ENCODE measurements around the gene TMEM225B. TPM values are rescaled to one million over a fixed set of nuclear protein-coding genes. Genes with fewer than 3 reads are reported as not detected.
"Not testable (repeated sequence)": the region's sequence is repeated elsewhere in the genome, so short reads cannot be mapped to it uniquely, and the experiment has no call there.

The TMEM225B gene
- total and polyA plus RNA-seq, 4 donors = 0.10 to 0.28 (median 0.17) TPM; not detected in 1

DNA sequence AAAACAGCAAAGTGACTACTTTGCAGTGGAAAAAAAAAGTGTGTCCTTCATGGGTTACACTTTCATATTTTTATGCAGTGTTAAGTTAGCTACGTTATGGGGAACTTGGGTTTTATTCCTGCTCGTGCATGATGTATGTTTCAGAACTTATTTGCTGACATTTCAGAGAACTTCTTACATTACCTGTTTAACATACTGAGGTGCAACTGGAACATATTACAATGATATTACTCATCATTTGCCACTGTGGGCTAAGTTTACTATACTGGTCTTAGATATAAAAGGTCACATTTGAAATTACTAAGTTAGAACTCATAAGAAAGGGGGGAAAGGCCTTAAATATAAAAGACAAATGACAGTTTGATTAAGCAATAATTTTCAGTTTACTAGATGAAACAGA is 39.3 kb downstream of the TMEM225B start:
- H3K9ac ChIP-seq (ENCODE audit: low read depth in 1 of 2, low read length in 2 of 2); DNase-seq (ENCODE audit: low spot score); H3K4me3 ChIP-seq (ENCODE audit: low read depth in 1 of 3, low read length in 3 of 3); H3K4me1 ChIP-seq (ENCODE audit: control insufficient read depth in 4 of 4, insufficient read depth in 4 of 4, low read length in 3 of 4); H3K27me3 ChIP-seq (ENCODE audit: control insufficient read depth in 4 of 4, insufficient read depth in 4 of 4, low read length in 3 of 4); H3K36me3 ChIP-seq (ENCODE audit: control insufficient read depth in 4 of 4, insufficient read depth in 3 of 4, low read depth in 1 of 4, low read length in 3 of 4); H3K9me3 ChIP-seq (ENCODE audit: control insufficient read depth in 4 of 4, low read length in 3 of 4); H3K27ac ChIP-seq (ENCODE audit: low read depth in 1 of 2, low read length in 2 of 2): not testable (repeated sequence)
- 87% methylated on average over 2 of the region's 2 CpGs for whole genome bisulfite sequencing

DNA sequence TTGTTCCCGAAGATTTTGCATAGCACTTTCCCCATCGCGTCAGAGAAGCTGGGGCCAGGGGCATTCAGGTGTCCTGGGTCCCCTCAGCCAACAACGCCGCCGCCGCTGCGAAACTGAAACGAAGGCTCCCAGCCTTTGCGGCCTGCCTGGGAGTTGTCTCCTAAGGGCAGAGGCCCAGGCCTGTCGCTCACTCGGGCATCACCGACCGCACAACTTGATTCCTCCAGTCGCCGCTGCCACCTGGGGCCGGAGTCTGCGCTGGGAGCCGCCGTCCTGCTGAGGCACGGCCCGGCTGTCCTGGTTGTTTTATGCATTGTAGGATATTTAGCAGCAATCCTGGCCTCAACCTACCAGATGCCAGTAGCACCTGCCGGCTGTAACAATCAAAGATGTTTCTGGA is 40.7 kb downstream of the TMEM225B start:
- TF ChIP-seq, protein P1, sequence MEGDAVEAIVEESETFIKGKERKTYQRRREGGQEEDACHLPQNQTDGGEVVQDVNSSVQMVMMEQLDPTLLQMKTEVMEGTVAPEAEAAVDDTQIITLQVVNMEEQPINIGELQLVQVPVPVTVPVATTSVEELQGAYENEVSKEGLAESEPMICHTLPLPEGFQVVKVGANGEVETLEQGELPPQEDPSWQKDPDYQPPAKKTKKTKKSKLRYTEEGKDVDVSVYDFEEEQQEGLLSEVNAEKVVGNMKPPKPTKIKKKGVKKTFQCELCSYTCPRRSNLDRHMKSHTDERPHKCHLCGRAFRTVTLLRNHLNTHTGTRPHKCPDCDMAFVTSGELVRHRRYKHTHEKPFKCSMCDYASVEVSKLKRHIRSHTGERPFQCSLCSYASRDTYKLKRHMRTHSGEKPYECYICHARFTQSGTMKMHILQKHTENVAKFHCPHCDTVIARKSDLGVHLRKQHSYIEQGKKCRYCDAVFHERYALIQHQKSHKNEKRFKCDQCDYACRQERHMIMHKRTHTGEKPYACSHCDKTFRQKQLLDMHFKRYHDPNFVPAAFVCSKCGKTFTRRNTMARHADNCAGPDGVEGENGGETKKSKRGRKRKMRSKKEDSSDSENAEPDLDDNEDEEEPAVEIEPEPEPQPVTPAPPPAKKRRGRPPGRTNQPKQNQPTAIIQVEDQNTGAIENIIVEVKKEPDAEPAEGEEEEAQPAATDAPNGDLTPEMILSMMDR (IDR thresholded peaks at IDR 0.05; ENCODE audit: low read depth, low read length, missing input control) = no peak
- TF ChIP-seq, protein P2, sequence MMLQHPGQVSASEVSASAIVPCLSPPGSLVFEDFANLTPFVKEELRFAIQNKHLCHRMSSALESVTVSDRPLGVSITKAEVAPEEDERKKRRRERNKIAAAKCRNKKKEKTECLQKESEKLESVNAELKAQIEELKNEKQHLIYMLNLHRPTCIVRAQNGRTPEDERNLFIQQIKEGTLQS (IDR thresholded peaks at IDR 0.05) = no peak
- TF ChIP-seq EGR1 (IDR thresholded peaks at IDR 0.05; ENCODE audit: low read depth in 2 of 2) = no peak
- Histone ChIP-seq H3K9me3 (ENCODE audit: control insufficient read depth in 4 of 4, low read length in 3 of 4) (no peaks in the 10 kb centered on the region), H3K4me3 (ENCODE audit: low read depth in 1 of 3, low read length in 3 of 3) (no peak overlapping the region), H3K9ac (ENCODE audit: low read depth in 1 of 2, low read length in 2 of 2) (no peak overlapping the region), H3K27ac (ENCODE audit: low read depth in 1 of 2, low read length in 2 of 2) (no peak overlapping the region), H3K27me3 (ENCODE audit: control insufficient read depth in 4 of 4, insufficient read depth in 4 of 4, low read length in 3 of 4) (no peaks in the 10 kb centered on the region), H3K4me1 (ENCODE audit: control insufficient read depth in 4 of 4, insufficient read depth in 4 of 4, low read length in 3 of 4) (no peaks in the 10 kb centered on the region), H3K36me3 (ENCODE audit: control insufficient read depth in 4 of 4, insufficient read depth in 3 of 4, low read depth in 1 of 4, low read length in 3 of 4) (no peaks in the 10 kb centered on the region)
- DNase-seq (ENCODE audit: low spot score) = no peak
- 96% methylated on average over 23 of the region's 23 CpGs for WGBS

DNA sequence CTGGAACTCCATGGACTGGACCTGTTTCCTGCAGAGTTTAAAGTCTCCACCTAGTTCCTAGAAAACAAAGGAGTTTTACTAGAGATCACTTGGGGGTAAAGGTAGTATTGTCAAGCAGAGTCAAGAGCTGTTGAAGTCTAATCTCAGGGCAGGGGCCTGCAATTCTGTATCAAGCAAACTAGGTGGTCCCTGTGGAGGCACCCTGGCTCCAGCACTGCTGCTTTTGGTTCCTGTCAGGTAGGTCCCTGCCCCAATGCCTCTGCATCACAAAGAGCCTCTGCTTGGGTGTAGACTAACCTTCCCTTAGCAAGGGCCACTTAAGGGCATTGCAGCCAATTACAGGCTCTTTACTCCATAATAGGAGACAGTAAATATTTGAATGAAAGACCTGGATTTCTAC is 41.2 kb downstream of the TMEM225B start:
- TF ChIP-seq GABPA (IDR thresholded peaks at IDR 0.05 in 1 of 2, conservative IDR thresholded peaks at IDR 0.05 in 1 of 2) (no peak), YY1 (IDR thresholded peaks at IDR 0.05) (no peak), JUND (IDR thresholded peaks at IDR 0.05) (no peak), TAF1 (conservative IDR thresholded peaks at IDR 0.05) (no peak), RXRA (IDR thresholded peaks at IDR 0.05) (no peak), HNF4G (IDR thresholded peaks at IDR 0.05) (no peak), HNF4A (conservative IDR thresholded peaks at IDR 0.05) (no peak), FOXA1 (IDR thresholded peaks at IDR 0.05) (no peak), EGR1 (IDR thresholded peaks at IDR 0.05; ENCODE audit: low read depth in 2 of 2) (no peak), SP1 (IDR thresholded peaks at IDR 0.05) (no peak), RAD21 (IDR thresholded peaks at IDR 0.05) (no peak), NR2F2 (IDR thresholded peaks at IDR 0.05) (no peak)
- TF ChIP-seq, protein P2 (IDR thresholded peaks at IDR 0.05) = no peak
- TF ChIP-seq, protein P3, sequence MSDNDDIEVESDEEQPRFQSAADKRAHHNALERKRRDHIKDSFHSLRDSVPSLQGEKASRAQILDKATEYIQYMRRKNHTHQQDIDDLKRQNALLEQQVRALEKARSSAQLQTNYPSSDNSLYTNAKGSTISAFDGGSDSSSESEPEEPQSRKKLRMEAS (IDR thresholded peaks at IDR 0.05) = no peak
- TF ChIP-seq, protein P4, sequence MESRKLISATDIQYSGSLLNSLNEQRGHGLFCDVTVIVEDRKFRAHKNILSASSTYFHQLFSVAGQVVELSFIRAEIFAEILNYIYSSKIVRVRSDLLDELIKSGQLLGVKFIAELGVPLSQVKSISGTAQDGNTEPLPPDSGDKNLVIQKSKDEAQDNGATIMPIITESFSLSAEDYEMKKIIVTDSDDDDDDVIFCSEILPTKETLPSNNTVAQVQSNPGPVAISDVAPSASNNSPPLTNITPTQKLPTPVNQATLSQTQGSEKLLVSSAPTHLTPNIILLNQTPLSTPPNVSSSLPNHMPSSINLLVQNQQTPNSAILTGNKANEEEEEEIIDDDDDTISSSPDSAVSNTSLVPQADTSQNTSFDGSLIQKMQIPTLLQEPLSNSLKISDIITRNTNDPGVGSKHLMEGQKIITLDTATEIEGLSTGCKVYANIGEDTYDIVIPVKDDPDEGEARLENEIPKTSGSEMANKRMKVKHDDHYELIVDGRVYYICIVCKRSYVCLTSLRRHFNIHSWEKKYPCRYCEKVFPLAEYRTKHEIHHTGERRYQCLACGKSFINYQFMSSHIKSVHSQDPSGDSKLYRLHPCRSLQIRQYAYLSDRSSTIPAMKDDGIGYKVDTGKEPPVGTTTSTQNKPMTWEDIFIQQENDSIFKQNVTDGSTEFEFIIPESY (IDR thresholded peaks at IDR 0.05) = no peak
- TF ChIP-seq, protein P5, sequence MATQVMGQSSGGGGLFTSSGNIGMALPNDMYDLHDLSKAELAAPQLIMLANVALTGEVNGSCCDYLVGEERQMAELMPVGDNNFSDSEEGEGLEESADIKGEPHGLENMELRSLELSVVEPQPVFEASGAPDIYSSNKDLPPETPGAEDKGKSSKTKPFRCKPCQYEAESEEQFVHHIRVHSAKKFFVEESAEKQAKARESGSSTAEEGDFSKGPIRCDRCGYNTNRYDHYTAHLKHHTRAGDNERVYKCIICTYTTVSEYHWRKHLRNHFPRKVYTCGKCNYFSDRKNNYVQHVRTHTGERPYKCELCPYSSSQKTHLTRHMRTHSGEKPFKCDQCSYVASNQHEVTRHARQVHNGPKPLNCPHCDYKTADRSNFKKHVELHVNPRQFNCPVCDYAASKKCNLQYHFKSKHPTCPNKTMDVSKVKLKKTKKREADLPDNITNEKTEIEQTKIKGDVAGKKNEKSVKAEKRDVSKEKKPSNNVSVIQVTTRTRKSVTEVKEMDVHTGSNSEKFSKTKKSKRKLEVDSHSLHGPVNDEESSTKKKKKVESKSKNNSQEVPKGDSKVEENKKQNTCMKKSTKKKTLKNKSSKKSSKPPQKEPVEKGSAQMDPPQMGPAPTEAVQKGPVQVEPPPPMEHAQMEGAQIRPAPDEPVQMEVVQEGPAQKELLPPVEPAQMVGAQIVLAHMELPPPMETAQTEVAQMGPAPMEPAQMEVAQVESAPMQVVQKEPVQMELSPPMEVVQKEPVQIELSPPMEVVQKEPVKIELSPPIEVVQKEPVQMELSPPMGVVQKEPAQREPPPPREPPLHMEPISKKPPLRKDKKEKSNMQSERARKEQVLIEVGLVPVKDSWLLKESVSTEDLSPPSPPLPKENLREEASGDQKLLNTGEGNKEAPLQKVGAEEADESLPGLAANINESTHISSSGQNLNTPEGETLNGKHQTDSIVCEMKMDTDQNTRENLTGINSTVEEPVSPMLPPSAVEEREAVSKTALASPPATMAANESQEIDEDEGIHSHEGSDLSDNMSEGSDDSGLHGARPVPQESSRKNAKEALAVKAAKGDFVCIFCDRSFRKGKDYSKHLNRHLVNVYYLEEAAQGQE (IDR thresholded peaks at IDR 0.05) = no peak
- TF ChIP-seq, protein P1 (IDR thresholded peaks at IDR 0.05; ENCODE audit: low read depth, low read length, missing input control) = no peak

More for the DNA sequence above, 41.2 kb downstream of the TMEM225B start:
- DNase-seq (ENCODE audit: low spot score) = no peak
- H3K27ac ChIP-seq (ENCODE audit: low read depth in 1 of 2, low read length in 2 of 2) = no peak overlapping the region
- H3K9me3 ChIP-seq (ENCODE audit: control insufficient read depth in 4 of 4, low read length in 3 of 4) = no peaks in the 10 kb centered on the region
- H3K27me3 ChIP-seq (ENCODE audit: control insufficient read depth in 4 of 4, insufficient read depth in 4 of 4, low read length in 3 of 4) = no peaks in the 10 kb centered on the region
- no peaks in the 10 kb centered on the region for H3K36me3 ChIP-seq (ENCODE audit: control insufficient read depth in 4 of 4, insufficient read depth in 3 of 4, low read depth in 1 of 4, low read length in 3 of 4)
- H3K9ac ChIP-seq (ENCODE audit: low read depth in 1 of 2, low read length in 2 of 2) = no peak overlapping the region
- no peak overlapping the region for H3K4me3 ChIP-seq (ENCODE audit: low read depth in 1 of 3, low read length in 3 of 3)
- no peaks in the 10 kb centered on the region for H3K4me1 ChIP-seq (ENCODE audit: control insufficient read depth in 4 of 4, insufficient read depth in 4 of 4, low read length in 3 of 4)
